Measurements from ENCODE around the gene SPANXN1.
"Not testable (repeated sequence)": the region's sequence is repeated elsewhere in the genome, so short reads cannot be mapped to it uniquely, and the experiment has no call there.

Gene SPANXN1, protein sequence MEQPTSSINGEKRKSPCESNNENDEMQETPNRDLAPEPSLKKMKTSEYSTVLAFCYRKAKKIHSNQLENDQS

DNA sequence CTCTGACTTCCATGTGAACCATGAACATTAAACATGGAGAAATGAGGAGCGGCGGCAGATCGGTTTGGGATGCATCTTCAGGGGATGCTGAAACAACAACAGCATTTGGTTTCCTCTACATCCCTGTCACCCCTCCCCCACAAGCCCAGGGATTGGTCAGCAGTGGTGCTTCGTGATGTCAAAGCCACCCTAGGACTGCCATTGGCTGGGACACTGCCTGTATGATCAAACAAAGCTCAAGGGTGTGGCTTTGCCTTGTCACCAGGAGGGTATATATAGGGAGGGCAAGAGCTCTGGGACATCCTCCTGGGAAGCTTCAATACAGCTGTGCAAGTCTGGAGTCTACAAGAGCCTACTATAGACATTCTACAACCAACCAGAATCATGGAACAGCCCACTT is at the start of gene SPANXN1:
Gene SPANXN1 (plus strand): TSS at position 301 of the 400 bp plus-strand sequence. CDS start 84 bp downstream, at position 385.
- DNase-seq (ENCODE audit: low read depth, low spot score), result not testable (repeated sequence)

GRCh38 chrX:145199078-145199477 is 48.2 kb upstream of the SPANXN1 start:
- no peak for DNase-seq (ENCODE audit: low read depth, low spot score)

- no peak for DNase-seq (ENCODE audit: low read depth, low spot score)
Observed at GRCh38 chrX:145213504-145213903, 33.8 kb upstream of the SPANXN1 start.

DNA sequence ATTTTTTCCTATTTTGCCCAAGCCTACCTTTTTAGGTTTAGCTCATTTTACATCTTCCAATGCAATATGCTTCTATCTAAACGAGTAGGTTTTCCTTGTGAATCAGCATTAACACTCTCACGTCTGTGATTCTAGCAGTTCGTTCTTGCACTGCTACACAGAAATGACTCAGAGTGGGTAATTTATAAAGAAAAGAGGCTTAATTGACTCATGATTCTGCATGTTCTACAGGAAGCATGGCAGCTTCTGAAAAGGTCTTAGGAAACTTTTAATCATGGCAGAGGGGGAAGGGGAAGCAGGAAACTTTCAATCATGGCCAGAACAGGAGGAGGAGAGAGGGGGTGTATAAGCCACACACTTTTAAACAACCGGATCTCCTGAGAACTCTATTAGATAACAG is 44.9 kb downstream of the SPANXN1 start:
- DNase-seq (ENCODE audit: low read depth, low spot score), result no peak
